Measurements from ENCODE around the gene SOAT2. TPM values are rescaled to one million over a fixed set of nuclear protein-coding genes. Genes with fewer than 3 reads are reported as not detected.

SOAT2 gene
- total and polyA plus RNA-seq, 2 of the 4 experiments (the other 2 are of a cell fraction): 0.18 to 0.39 TPM

DNA sequence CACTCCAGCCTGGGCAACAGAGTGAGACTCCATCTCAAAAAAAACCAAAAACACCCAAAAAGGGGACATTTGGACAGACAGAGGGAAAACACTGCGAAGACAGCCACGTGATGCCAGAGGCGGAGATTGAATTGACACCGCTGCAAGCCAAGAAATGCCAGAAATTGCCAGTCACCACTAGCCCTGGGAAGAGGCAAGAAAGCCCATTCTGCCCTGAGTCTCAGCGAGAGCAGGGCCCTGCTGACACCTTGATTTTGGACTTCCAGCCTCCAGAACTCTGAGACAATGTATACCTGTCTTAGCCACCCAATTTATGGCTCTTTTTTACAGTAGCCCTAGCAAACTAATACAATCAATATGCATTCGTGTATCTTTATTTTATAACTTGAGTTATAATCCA, 13.2 kb upstream of the SOAT2 start:
- H4K91ac ChIP-seq (ENCODE audit: insufficient read depth, low read depth, low read length): no peak overlapping the region
- no peak overlapping the region for H4K8ac ChIP-seq (ENCODE audit: low read depth in 2 of 2, low read length in 2 of 2)
- TF ChIP-seq RCOR1 (IDR thresholded peaks at IDR 0.05; ENCODE audit: insufficient replicate concordance, low read length) (no peak), USF2 (IDR thresholded peaks at IDR 0.05; ENCODE audit: low read depth, low read length) (no peak), POLR2A (IDR thresholded peaks at IDR 0.05; ENCODE audit: low read depth, low read length) (no peak), MAFK (IDR thresholded peaks at IDR 0.05; ENCODE audit: low read depth, low read length) (no peak), FOS (IDR thresholded peaks at IDR 0.05; ENCODE audit: low read depth, low read length) (no peak), SMC3 (IDR thresholded peaks at IDR 0.05; ENCODE audit: low read depth, low read length) (no peak), RAD21 (IDR thresholded peaks at IDR 0.05; ENCODE audit: low read length) (no peak), CHD1 (IDR thresholded peaks at IDR 0.05; ENCODE audit: low read depth, low read length) (no peak), RFX5 (IDR thresholded peaks at IDR 0.05; ENCODE audit: low read depth, low read length) (no peak), MAZ (IDR thresholded peaks at IDR 0.05; ENCODE audit: borderline replicate concordance, low read depth, low read length) (no peak), NFE2L2 (IDR thresholded peaks at IDR 0.05; ENCODE audit: low read depth, low read length) (no peak), CTCF (conservative IDR thresholded peaks at IDR 0.05; ENCODE audit: low read depth, low read length) (no peak), CEBPB (IDR thresholded peaks at IDR 0.05; ENCODE audit: low read depth, low read length) (no peak), BHLHE40 (IDR thresholded peaks at IDR 0.05; ENCODE audit: low read depth, low read length) (no peak), MXI1 (IDR thresholded peaks at IDR 0.05; ENCODE audit: borderline replicate concordance, low read depth, low read length) (no peak)
- TF ChIP-seq, protein P1, sequence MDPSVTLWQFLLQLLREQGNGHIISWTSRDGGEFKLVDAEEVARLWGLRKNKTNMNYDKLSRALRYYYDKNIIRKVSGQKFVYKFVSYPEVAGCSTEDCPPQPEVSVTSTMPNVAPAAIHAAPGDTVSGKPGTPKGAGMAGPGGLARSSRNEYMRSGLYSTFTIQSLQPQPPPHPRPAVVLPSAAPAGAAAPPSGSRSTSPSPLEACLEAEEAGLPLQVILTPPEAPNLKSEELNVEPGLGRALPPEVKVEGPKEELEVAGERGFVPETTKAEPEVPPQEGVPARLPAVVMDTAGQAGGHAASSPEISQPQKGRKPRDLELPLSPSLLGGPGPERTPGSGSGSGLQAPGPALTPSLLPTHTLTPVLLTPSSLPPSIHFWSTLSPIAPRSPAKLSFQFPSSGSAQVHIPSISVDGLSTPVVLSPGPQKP (IDR thresholded peaks at IDR 0.05; ENCODE audit: borderline replicate concordance, low read depth, low read length): no peak
- no peak overlapping the region for H2BK15ac ChIP-seq (ENCODE audit: low read depth, low read length)
- in situ Hi-C loops (cut with MboI; ENCODE audit: low sequenced_read_pairs): no loop called here
- no peaks in the 10 kb centered on the region for H3K36me3 ChIP-seq (ENCODE audit: control insufficient read depth, insufficient read depth, low read length)
- H3K4ac ChIP-seq (ENCODE audit: low read depth, low read length): no peak overlapping the region
- H2BK120ac ChIP-seq (ENCODE audit: low read depth, low read length): no peak overlapping the region
- dilution Hi-C loops (cut with HindIII; ENCODE audit: low sequenced_read_pairs, unreplicated experiment): no loop called here
- H3K27ac ChIP-seq (ENCODE audit: insufficient read depth, low read length): no peak overlapping the region
- H4K20me1 ChIP-seq (ENCODE audit: insufficient read depth, low read length): no peaks in the 10 kb centered on the region
- H2AFZ ChIP-seq (replicated peaks; ENCODE audit: low read length, poor library complexity): no peak overlapping the region
- no peak overlapping the region for H3K56ac ChIP-seq (ENCODE audit: extremely low read depth, insufficient read depth, low read length)
- no peaks in the 10 kb centered on the region; the same call in 1 of the 2 replicates for H3K27me3 ChIP-seq (ENCODE audit: control insufficient read depth, insufficient read depth, low read length)
- intact Hi-C loops (cut with micrococcal nuclease): no loop called here
- no peak for ATAC-seq (ENCODE audit: low read depth)
- H2BK20ac ChIP-seq (ENCODE audit: low read depth, low read length): no peak overlapping the region
- WGBS, 2 experiments (ENCODE audit: extremely low coverage in 2 of 2, insufficient read length in 1 of 2): 80% methylated on average over 1 of the region's 6 CpGs; no CpG with 5 or more reads in 1 of the 2 experiments
- ChIA-PET CTCF (no interaction called here), POLR2A (ENCODE audit: unreplicated experiment) (no interaction called here)
- no peak overlapping the region for H3K23ac ChIP-seq (ENCODE audit: low read depth, low read length)
- peaks cover 0 to 7% of the 10 kb centered on the region in 2 experiments; a peak in 2 of 4 replicates for H3K79me1 ChIP-seq (ENCODE audit: low read depth in 1 of 2, low read length in 2 of 2)
- no peak for DNase-seq
- no peak overlapping the region for H3K4me2 ChIP-seq (ENCODE audit: low read depth, low read length)
- H3K4me3 ChIP-seq (ENCODE audit: insufficient read depth, low read depth, low read length): no peak overlapping the region
- H3K9me1 ChIP-seq (ENCODE audit: insufficient read depth, low read length): peaks cover 15% of the 10 kb centered on the region
- H3K18ac ChIP-seq (ENCODE audit: low read depth, low read length): no peak overlapping the region
- H3K9me3 ChIP-seq (ENCODE audit: control insufficient read depth, insufficient read depth, low read length): no peaks in the 10 kb centered on the region
- H3K9ac ChIP-seq (ENCODE audit: low read depth, low read length): no peak overlapping the region
- H3K4me1 ChIP-seq (ENCODE audit: control insufficient read depth, insufficient read depth, low read length): peaks cover 7% of the 10 kb centered on the region
- H3K14ac ChIP-seq (replicated peaks; ENCODE audit: low read depth, low read length): no peak overlapping the region
- no TSS peak for BruUV-seq (replicated peaks)
- no peak overlapping the region for H2BK5ac ChIP-seq (ENCODE audit: low read depth, low read length, poor library complexity, severe bottlenecking)
- no peak overlapping the region for H4K5ac ChIP-seq (ENCODE audit: low read depth, low read length)
- H2AK9ac ChIP-seq (replicated peaks; ENCODE audit: low read depth, low read length, poor library complexity): no peak overlapping the region
- no peak overlapping the region for H2AK5ac ChIP-seq (ENCODE audit: low read depth, low read length)
